HepG2 (cell line): ENCODE data around the gene CLDN20. TPM values are rescaled to one million over a fixed set of nuclear protein-coding genes. Genes with fewer than 3 reads are reported as not detected.

Experiments used
- CEBPG ChIP-seq: IDR thresholded peaks from 2 replicates; pipeline ENCODE4 v1.6.1; 2016
- CREM ChIP-seq, 2 experiments: sonication (generic) in 1 of 2; formaldehyde crosslinking in 1 of 2; IDR thresholded peaks; 2 replicates each; pipeline versions ENCODE4 v1.4.0 to v1.6.1; 2016 to 2020; ENCODE audit warnings: antibody characterized with exemption in 1 of 2, mild to moderate bottlenecking in 1 of 2, missing genetic modification reagents in 1 of 2
- HCFC1 ChIP-seq: fragments of 150-350 bp; IDR thresholded peaks from 2 replicates; pipeline ENCODE4 v1.6.1; 2014; ENCODE audit warnings: low read depth, low read length
- NFYC ChIP-seq: IDR thresholded peaks from 2 replicates; pipeline ENCODE4 v1.6.1; 2016; ENCODE audit warnings: missing genetic modification reagents, missing compliant biosample characterization
- ONECUT2 ChIP-seq: sonication (generic); formaldehyde crosslinking; IDR thresholded peaks from 2 replicates; pipeline ENCODE4 v1.4.0; 2020; ENCODE audit warnings: missing genetic modification reagents
- PRMT3 ChIP-seq: sonication (generic); formaldehyde crosslinking; IDR thresholded peaks from 2 replicates; pipeline ENCODE4 v1.8.1; 2022; ENCODE audit warnings: low read depth, mild to moderate bottlenecking, moderate library complexity, missing genetic modification reagents, borderline replicate concordance
- ZBTB7A ChIP-seq: sonication (generic); formaldehyde crosslinking; IDR thresholded peaks from 2 replicates; pipeline ENCODE4 v1.8.0; 2022; ENCODE audit warnings: mild to moderate bottlenecking, missing genetic modification reagents
- ZKSCAN5 ChIP-seq: sonication (generic); formaldehyde crosslinking; IDR thresholded peaks from 2 replicates; pipeline ENCODE4 v1.5.1; 2020; ENCODE audit warnings: mild to moderate bottlenecking, missing genetic modification reagents
- ZNF253 ChIP-seq: sonication (generic); formaldehyde crosslinking; IDR thresholded peaks from 2 replicates; pipeline ENCODE4 v1.8.0; 2022; ENCODE audit warnings: mild to moderate bottlenecking, missing genetic modification reagents, borderline replicate concordance
- ZNF570 ChIP-seq: sonication (generic); formaldehyde crosslinking; IDR thresholded peaks from 2 replicates; pipeline ENCODE4 v1.4.0; 2020; ENCODE audit warnings: mild to moderate bottlenecking, missing genetic modification reagents, borderline replicate concordance
- ZNF883 ChIP-seq: sonication (generic); formaldehyde crosslinking; IDR thresholded peaks from 2 replicates; pipeline ENCODE4 v1.5.1; 2020; ENCODE audit warnings: mild to moderate bottlenecking, missing genetic modification reagents; ENCODE audit errors: not compliant biosample characterization
- ZSCAN12 ChIP-seq: sonication (generic); formaldehyde crosslinking; IDR thresholded peaks from 2 replicates; pipeline ENCODE4 v1.9.0; 2021; ENCODE audit warnings: mild to moderate bottlenecking, missing genetic modification reagents
- polyA plus RNA-seq, 8 experiments: library from polyadenylated mRNA; depleted of rRNA in 3 of 8; stranded (reverse) in 7 of 8; unstranded in 1 of 8; fragments of >200 nt; fragmentation: Illumina TruSeq in 4 of 8; extraction: Trizol in 4 of 8; gene quantifications; 2 replicates each; pipeline versions ENCODE4 v1.2.1 to v1.2.3, GENCODE V29; 2011 to 2016; ENCODE audit warnings: low read depth in 4 of 8, missing spikeins in 1 of 8, mixed read lengths in 1 of 8; ENCODE audit not compliant: insufficient read depth in 1 of 8
- total RNA-seq, 5 experiments: library from RNA; depleted of rRNA; stranded (reverse); fragments of >200 nt; fragmentation: Illumina TruSeq; extraction: Trizol; gene quantifications; 2 replicates each; pipeline ENCODE4 v1.2.3, GENCODE V29; 2016; ENCODE audit warnings: low read depth in 1 of 5
- TF ChIP-seq, protein P1 (sequence below): IDR thresholded peaks from 2 replicates; pipeline ENCODE4 v1.6.1; 2016; ENCODE audit warnings: low read depth
- TF ChIP-seq, protein P2 (sequence below), 2 experiments: sonication (generic) in 1 of 2; formaldehyde crosslinking in 1 of 2; IDR thresholded peaks; 2 replicates each; pipeline versions ENCODE4 v1.6.1 to v1.9.0; 2014 to 2022; ENCODE audit warnings: antibody characterized with exemption in 1 of 2, borderline replicate concordance in 1 of 2, inconsistent platforms in 1 of 2, low read depth in 1 of 2, missing genetic modification reagents in 1 of 2
- TF ChIP-seq, protein P3 (sequence below): sonication (generic); formaldehyde crosslinking; IDR thresholded peaks from 2 replicates; pipeline ENCODE4 v1.4.0; 2020; ENCODE audit warnings: low read depth, mild to moderate bottlenecking, missing genetic modification reagents
- TF ChIP-seq, protein P4 (sequence below): sonication (generic); formaldehyde crosslinking; conservative IDR thresholded peaks from 2 replicates; pipeline ENCODE4 v1.4.0; 2020; ENCODE audit warnings: mild to moderate bottlenecking, missing genetic modification reagents, moderate library complexity

CLDN20 gene
- total and polyA plus RNA-seq, 2 of the 13 experiments (the other 11 are each of a cell fraction or from before 2014, with no cell fraction given), result not detected

DNA sequence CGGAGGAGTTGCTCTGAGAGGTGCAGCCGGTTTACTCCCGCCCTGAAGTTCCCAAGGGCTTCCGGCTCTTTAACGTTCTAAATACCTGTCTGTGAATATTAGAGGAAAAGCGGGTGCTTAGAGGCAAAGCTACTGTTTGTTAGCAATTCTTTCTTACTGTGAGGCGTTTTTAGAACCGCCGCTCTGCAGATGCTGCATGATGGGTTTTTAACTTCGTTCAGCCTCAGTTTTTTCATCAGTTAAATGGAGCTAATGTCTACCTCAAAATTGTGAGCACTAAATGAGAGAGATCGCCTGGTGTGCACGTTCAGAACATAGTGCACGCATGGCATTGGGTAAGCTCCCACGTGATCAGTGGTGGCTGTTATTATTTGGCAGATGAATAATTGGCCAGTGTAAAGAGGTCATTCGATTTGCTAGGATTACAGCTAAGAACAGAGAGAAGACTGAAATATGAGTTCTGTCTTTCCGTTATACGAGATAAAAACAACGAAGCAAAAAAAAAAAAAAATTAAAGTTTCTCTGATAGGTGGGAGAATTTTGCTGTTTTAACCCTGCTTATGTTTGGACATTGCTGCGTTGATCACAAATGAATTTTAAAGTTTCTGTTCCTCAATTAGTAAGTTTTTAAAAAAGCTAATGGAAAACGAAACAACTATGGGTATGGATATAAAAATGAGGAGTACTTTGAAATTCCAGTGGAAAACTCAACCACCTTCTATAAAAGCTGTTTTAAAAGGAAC lies 51.1 kb downstream of the CLDN20 start (continued):
- TF ChIP-seq ZNF570 (CRISPR knock-in tag) (no peak), HCFC1 (no peak), NFYC (CRISPR knock-in tag) (no peak), ONECUT2 (CRISPR knock-in tag) (peak; percentile 18; the same call in 1 of the 2 replicates), CEBPG (peak; percentile 88), ZBTB7A (CRISPR knock-in tag) (no peak), CREM (IDR thresholded peaks at IDR 0.05) (peak; percentile 53; the same call in 1 of the 2 replicates), CREM (CRISPR knock-in tag; IDR thresholded peaks at IDR 0.05) (no peak), ZKSCAN5 (no peak), ZNF253 (CRISPR knock-in tag) (peak; percentile 63; the same call in 1 of the 2 replicates), ZSCAN12 (CRISPR knock-in tag) (no peak), PRMT3 (CRISPR knock-in tag) (no peak), ZNF883 (no peak)
- TF ChIP-seq, protein P1, sequence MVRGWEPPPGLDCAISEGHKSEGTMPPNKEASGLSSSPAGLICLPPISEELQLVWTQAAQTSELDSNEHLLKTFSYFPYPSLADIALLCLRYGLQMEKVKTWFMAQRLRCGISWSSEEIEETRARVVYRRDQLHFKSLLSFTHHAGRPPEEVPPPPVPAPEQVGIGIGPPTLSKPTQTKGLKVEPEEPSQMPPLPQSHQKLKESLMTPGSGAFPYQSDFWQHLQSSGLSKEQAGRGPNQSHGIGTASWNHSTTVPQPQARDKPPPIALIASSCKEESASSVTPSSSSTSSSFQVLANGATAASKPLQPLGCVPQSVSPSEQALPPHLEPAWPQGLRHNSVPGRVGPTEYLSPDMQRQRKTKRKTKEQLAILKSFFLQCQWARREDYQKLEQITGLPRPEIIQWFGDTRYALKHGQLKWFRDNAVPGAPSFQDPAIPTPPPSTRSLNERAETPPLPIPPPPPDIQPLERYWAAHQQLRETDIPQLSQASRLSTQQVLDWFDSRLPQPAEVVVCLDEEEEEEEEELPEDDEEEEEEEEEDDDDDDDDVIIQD, result peak; percentile 72
- TF ChIP-seq, protein P2, sequence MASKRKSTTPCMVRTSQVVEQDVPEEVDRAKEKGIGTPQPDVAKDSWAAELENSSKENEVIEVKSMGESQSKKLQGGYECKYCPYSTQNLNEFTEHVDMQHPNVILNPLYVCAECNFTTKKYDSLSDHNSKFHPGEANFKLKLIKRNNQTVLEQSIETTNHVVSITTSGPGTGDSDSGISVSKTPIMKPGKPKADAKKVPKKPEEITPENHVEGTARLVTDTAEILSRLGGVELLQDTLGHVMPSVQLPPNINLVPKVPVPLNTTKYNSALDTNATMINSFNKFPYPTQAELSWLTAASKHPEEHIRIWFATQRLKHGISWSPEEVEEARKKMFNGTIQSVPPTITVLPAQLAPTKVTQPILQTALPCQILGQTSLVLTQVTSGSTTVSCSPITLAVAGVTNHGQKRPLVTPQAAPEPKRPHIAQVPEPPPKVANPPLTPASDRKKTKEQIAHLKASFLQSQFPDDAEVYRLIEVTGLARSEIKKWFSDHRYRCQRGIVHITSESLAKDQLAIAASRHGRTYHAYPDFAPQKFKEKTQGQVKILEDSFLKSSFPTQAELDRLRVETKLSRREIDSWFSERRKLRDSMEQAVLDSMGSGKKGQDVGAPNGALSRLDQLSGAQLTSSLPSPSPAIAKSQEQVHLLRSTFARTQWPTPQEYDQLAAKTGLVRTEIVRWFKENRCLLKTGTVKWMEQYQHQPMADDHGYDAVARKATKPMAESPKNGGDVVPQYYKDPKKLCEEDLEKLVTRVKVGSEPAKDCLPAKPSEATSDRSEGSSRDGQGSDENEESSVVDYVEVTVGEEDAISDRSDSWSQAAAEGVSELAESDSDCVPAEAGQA (IDR thresholded peaks at IDR 0.05; ENCODE audit: low read depth), result no peak
- TF ChIP-seq, protein P2 (CRISPR knock-in tag; IDR thresholded peaks at IDR 0.05; ENCODE audit: borderline replicate concordance), result no peak
- TF ChIP-seq, protein P3, sequence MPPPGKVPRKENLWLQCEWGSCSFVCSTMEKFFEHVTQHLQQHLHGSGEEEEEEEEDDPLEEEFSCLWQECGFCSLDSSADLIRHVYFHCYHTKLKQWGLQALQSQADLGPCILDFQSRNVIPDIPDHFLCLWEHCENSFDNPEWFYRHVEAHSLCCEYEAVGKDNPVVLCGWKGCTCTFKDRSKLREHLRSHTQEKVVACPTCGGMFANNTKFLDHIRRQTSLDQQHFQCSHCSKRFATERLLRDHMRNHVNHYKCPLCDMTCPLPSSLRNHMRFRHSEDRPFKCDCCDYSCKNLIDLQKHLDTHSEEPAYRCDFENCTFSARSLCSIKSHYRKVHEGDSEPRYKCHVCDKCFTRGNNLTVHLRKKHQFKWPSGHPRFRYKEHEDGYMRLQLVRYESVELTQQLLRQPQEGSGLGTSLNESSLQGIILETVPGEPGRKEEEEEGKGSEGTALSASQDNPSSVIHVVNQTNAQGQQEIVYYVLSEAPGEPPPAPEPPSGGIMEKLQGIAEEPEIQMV (CRISPR knock-in tag), result no peak
- TF ChIP-seq, protein P4, sequence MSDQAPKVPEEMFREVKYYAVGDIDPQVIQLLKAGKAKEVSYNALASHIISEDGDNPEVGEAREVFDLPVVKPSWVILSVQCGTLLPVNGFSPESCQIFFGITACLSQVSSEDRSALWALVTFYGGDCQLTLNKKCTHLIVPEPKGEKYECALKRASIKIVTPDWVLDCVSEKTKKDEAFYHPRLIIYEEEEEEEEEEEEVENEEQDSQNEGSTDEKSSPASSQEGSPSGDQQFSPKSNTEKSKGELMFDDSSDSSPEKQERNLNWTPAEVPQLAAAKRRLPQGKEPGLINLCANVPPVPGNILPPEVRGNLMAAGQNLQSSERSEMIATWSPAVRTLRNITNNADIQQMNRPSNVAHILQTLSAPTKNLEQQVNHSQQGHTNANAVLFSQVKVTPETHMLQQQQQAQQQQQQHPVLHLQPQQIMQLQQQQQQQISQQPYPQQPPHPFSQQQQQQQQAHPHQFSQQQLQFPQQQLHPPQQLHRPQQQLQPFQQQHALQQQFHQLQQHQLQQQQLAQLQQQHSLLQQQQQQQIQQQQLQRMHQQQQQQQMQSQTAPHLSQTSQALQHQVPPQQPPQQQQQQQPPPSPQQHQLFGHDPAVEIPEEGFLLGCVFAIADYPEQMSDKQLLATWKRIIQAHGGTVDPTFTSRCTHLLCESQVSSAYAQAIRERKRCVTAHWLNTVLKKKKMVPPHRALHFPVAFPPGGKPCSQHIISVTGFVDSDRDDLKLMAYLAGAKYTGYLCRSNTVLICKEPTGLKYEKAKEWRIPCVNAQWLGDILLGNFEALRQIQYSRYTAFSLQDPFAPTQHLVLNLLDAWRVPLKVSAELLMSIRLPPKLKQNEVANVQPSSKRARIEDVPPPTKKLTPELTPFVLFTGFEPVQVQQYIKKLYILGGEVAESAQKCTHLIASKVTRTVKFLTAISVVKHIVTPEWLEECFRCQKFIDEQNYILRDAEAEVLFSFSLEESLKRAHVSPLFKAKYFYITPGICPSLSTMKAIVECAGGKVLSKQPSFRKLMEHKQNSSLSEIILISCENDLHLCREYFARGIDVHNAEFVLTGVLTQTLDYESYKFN (CRISPR knock-in tag), result peak; percentile 43
